ENCODE measurements around the gene BIN2. TPM values are rescaled to one million over a fixed set of nuclear protein-coding genes. Genes with fewer than 3 reads are reported as not detected.

The BIN2 gene
- total RNA-seq, 2 donors from 2014 or later, result 4.6 to 11.9 TPM

DNA sequence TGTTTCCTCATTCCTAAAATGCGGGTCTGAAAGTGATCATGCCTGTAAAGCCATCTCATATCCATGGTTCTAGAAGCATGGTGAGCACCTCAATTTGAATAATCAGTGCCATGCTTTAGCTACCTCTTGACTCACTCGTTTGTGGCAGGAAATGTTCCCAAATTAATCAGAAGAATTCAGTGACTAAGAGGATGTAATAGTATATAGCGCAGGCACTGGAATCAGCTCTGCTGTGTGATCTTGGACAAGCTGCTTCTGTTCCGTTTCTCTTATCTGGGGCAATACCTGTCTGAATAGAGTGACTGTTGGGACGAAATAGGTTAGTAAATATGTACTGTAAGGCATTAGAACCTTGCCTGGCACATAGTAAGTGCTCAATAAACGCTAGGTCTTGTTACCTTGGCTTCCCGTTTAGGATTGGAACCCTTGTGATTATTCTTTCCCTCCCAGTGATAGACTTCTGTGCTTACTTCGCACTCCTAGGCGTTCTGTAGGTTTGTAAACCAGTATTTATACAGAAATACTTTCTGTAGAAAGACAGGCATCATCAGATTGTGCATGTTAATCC is 52.9 kb downstream of the BIN2 start:
- ATAC-seq (ENCODE audit: insufficient number of reproducible peaks, low FRiP score, low read depth), result no peak

DNA sequence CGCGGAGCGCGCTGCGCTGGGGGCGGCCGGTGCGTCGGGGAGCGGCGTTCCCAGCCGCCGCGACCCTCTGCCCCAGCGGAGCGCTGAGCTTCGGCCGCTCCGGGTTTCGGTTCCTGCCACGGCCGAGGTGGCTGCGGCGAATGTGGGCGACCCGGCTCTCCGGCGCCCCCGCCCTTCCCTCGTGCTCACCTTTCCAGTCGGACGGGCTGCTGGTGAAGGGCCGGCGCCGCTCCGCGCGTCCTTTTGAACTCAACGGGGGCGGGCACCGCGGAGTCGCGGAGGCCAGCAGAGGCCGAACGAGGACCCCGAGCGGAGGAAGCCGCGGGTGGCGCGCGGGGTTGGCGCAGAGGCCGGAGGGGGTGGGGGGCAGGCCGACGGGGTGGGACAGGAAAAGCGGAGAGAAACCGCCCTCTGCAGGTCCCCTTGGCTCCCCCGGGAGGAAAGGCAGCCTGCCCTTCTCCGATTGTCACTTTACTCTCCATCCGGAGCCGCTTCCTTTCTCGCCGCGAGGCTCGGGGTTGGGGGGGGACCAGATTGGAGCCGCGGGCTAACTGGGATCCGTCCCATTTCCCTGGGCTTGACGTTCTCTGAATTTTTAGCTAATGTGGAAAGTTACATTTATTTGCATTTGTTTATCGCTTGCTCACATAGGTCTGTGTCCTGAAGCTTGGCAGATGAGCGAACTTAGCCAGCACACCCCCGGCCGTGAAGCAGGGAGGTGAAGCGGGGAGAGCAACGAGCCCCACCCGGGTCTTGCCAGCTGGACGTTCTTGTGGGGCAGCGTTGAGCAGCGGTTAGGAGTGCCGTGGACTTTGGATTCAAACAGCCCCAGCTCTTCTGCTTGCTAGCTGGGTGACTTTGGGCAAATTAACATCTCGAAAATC is 53.7 kb downstream of the BIN2 start, which contains the start of gene SMAGP:
SMAGP (minus strand) TSS at position 349 of the 884 bp plus-strand sequence. CDS start 1,137 bp downstream, outside the sequence.
- no peaks in the 10 kb centered on the region for H3K27me3 ChIP-seq (replicated peaks; ENCODE audit: insufficient read depth)
- H3K9me3 ChIP-seq, result no peaks in the 10 kb centered on the region
- peaks cover 0 to 7% of the 10 kb centered on the region in 2 donors for H3K4me1 ChIP-seq (ENCODE audit: control insufficient read depth in 1 of 2, low read depth in 2 of 2)
- TF ChIP-seq, protein P1, sequence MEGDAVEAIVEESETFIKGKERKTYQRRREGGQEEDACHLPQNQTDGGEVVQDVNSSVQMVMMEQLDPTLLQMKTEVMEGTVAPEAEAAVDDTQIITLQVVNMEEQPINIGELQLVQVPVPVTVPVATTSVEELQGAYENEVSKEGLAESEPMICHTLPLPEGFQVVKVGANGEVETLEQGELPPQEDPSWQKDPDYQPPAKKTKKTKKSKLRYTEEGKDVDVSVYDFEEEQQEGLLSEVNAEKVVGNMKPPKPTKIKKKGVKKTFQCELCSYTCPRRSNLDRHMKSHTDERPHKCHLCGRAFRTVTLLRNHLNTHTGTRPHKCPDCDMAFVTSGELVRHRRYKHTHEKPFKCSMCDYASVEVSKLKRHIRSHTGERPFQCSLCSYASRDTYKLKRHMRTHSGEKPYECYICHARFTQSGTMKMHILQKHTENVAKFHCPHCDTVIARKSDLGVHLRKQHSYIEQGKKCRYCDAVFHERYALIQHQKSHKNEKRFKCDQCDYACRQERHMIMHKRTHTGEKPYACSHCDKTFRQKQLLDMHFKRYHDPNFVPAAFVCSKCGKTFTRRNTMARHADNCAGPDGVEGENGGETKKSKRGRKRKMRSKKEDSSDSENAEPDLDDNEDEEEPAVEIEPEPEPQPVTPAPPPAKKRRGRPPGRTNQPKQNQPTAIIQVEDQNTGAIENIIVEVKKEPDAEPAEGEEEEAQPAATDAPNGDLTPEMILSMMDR (IDR thresholded peaks at IDR 0.05), result no peak
- DNase-seq (ENCODE audit: low spot score), result no peak
- ATAC-seq (ENCODE audit: insufficient number of reproducible peaks, low FRiP score, low read depth), result peak; percentile 49
- no peaks in the 10 kb centered on the region for H3K36me3 ChIP-seq
- H3K4me3 ChIP-seq, result peak within 1 kb of the TSS; percentile 83
- no peak within 1 kb of the TSS for H3K27ac ChIP-seq

More for the DNA sequence above, 52.9 kb downstream of the BIN2 start:
- H3K27me3 ChIP-seq (replicated peaks; ENCODE audit: insufficient read depth), result no peaks in the 10 kb centered on the region
- no peak for DNase-seq (ENCODE audit: low spot score)
- TF ChIP-seq, protein P1 (IDR thresholded peaks at IDR 0.05), result no peak
- H3K4me1 ChIP-seq (ENCODE audit: control insufficient read depth in 1 of 2, low read depth in 2 of 2), result peaks cover 0 to 7% of the 10 kb centered on the region in 2 donors
- no peak overlapping the region for H3K27ac ChIP-seq
- no peaks in the 10 kb centered on the region for H3K36me3 ChIP-seq
- H3K9me3 ChIP-seq, result no peaks in the 10 kb centered on the region
- peak overlapping the region; percentile 83 for H3K4me3 ChIP-seq

DNA sequence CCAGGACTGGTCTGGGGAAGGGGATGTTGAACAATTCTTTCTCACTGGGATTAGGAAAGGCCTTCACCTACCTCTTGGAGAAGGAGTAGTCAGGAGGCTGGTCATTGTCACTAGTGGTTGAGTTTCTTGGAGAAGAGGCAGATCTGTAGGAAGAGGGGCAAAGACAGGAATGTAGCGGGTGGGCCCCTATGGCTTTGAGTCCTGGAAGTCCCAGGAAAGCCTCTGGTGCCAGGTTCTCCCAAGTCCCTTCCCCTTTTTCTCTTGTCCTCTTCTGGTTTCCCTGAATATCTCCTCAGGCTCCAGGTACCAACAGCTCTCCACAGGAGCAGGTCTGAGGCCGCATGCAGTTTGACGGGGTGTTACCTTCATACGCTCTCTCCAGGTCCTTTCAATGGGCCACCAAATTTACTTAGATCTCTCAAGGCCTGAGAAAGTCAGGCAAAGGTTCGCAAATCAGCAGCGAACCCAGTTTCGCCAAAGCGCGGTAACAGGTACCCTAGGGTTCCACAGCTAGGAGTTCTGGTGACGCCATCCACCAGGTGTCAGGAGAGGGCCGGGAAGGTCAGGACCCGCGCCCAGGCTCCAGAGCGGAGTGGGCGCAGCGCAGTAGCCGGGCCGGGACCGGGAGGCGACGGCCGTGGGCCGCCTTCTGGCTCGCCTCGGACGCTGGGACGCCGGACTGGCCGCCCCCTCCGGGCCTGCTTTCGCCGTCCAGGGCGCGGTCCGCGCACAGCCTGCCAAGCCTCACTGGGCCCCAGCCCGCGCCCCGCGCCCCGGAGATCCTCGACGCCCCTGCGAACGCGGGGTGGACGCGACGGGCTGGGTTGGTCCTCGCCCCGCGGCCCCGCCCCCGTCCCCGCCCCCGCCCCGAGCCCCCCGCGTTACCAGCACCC is 54.6 kb downstream of the BIN2 start:
- TF ChIP-seq, protein P1 (IDR thresholded peaks at IDR 0.05), result peak; percentile 19
- DNase-seq (ENCODE audit: low spot score) (no peak), ATAC-seq (ENCODE audit: insufficient number of reproducible peaks, low FRiP score, low read depth) (no peak)
- no peaks in the 10 kb centered on the region for H3K9me3 ChIP-seq
- no peaks in the 10 kb centered on the region for H3K36me3 ChIP-seq
- no peak overlapping the region for H3K27ac ChIP-seq
- no peaks in the 10 kb centered on the region for H3K27me3 ChIP-seq (replicated peaks; ENCODE audit: insufficient read depth)
- peak overlapping the region; percentile 83 for H3K4me3 ChIP-seq
- H3K4me1 ChIP-seq (ENCODE audit: control insufficient read depth in 1 of 2, low read depth in 2 of 2), result peaks cover 0 to 7% of the 10 kb centered on the region in 2 donors

DNA sequence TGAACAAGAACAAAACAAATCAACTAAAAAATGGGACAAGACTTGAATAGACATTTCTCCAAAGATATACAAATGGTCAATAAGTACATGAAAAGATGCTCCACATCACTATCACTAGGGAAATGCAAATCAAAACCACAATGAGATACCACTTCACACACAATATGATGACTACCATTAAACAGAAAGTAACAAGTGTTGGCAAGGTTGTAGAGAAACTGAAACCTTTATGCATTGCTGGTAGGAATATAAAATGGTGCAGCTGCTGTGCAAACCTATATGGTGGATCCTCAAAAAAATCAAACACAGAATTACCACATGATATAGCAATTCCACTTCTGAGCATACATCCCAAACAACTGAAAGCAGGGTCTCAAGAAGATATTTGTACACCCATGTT is 59.0 kb downstream of the BIN2 start:
- Histone ChIP-seq H3K4me1 (ENCODE audit: control insufficient read depth in 1 of 2, low read depth in 2 of 2) (no peaks in the 10 kb centered on the region), H3K36me3 (no peaks in the 10 kb centered on the region), H3K27ac (no peak overlapping the region), H3K4me3 (no peak overlapping the region), H3K27me3 (replicated peaks; ENCODE audit: insufficient read depth) (no peaks in the 10 kb centered on the region), H3K9me3 (no peaks in the 10 kb centered on the region)
- ATAC-seq (ENCODE audit: insufficient number of reproducible peaks, low FRiP score, low read depth) (no peak), DNase-seq (ENCODE audit: low spot score) (no peak)
- TF ChIP-seq, protein P1 (IDR thresholded peaks at IDR 0.05), result no peak

All from thoracic aorta (tissue), 2 donors.